GM13977 (cell line): ENCODE results near the gene COQ3.

Experiments
- DNase-seq: peaks from one replicate; pipeline ENCODE4 v3.0.0; 2012; ENCODE audit warnings: low spot score
- in situ Hi-C: fragments of 300-500 bp; cut with MboI; formaldehyde crosslinking; loops from one replicate; pipeline ENCODE4 v1.12.0; 2022; ENCODE audit warnings: low sequenced_read_pairs, low pct_unique_long_range_greater_than_20kb, mixed read lengths, inconsistent platforms; ENCODE audit not compliant: unreplicated experiment
- TF ChIP-seq, protein P1 (sequence below): IDR thresholded peaks from 2 replicates; pipeline ENCODE4 v1.5.1; 2012; ENCODE audit warnings: mild to moderate bottlenecking, control low read depth; ENCODE audit not compliant: insufficient read depth; ENCODE audit errors: extremely low read depth, missing control alignments

Gene COQ3

DNA sequence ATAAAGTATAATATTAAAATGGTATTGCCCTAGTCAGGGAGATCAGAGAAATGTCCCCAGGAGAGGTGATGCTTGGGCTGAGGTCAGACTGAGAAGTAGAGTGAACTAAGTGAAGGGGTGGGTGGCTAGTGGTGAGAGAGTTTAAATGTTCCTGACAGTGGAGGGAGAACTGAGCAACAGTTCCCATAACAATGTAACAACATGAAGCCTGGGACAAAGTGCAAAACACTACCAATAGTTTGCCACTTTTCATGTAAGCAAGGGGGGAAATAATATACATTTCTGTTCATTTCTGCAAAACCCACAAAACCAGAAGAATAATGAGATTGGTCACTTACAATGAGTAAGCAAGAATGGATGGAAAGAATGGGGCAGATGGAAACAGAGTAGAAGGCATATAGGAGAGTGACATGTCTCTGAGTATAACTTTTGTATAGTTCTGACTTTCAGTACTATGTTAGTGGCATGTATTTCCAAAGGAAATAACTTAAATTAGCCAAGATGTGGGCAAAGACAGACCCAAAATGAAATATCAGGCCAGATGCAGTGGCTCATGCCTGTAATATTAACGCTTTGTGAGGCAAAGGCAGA, 31.2 kb downstream of the COQ3 start:
- no peak for DNase-seq
- TF ChIP-seq, protein P1, sequence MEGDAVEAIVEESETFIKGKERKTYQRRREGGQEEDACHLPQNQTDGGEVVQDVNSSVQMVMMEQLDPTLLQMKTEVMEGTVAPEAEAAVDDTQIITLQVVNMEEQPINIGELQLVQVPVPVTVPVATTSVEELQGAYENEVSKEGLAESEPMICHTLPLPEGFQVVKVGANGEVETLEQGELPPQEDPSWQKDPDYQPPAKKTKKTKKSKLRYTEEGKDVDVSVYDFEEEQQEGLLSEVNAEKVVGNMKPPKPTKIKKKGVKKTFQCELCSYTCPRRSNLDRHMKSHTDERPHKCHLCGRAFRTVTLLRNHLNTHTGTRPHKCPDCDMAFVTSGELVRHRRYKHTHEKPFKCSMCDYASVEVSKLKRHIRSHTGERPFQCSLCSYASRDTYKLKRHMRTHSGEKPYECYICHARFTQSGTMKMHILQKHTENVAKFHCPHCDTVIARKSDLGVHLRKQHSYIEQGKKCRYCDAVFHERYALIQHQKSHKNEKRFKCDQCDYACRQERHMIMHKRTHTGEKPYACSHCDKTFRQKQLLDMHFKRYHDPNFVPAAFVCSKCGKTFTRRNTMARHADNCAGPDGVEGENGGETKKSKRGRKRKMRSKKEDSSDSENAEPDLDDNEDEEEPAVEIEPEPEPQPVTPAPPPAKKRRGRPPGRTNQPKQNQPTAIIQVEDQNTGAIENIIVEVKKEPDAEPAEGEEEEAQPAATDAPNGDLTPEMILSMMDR = no peak
- in situ Hi-C loops = no loop called here

DNA sequence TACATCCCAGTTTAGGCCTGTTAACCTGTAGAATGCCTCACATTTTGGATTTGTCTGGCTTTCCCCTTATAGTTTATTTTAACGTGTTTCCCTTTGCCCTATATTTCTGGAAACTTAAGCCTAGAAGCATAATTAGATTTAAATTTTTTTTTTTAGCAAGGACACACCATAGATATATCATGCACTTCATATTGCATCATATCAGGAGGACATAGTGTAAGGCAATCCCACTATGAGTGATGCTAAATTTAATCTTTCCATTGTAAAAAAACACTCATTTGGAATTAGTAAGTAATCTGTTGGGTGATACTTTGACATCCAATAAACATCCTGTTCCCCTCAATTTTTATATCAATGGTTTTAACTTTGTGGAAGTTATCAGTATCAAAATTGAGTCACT, 34.2 kb downstream of the COQ3 start:
- TF ChIP-seq, protein P1 = no peak
- in situ Hi-C loops = no loop called here
- DNase-seq = no peak

DNA sequence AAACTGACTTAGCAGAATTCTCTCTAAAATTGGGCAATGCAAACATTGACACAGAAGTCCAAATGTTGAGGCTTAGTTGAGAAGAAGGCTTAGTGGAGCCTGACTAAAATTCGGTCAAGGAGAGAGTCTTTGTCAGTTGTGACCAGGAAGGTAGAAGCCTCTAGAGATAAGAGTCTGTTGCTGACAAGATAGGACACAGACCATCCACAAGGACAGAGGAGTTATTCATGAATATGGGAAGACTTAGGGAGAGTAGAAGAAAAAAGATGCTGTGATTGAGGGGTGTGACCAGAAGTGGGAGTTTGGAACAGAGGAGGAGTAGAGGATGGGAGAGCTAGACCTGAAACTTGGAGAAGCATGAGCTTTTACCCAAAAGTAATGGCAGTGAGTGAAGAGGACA, 37.4 kb downstream of the COQ3 start:
- no peak for DNase-seq
- in situ Hi-C loops = no loop called here
- TF ChIP-seq, protein P1 = no peak

DNA sequence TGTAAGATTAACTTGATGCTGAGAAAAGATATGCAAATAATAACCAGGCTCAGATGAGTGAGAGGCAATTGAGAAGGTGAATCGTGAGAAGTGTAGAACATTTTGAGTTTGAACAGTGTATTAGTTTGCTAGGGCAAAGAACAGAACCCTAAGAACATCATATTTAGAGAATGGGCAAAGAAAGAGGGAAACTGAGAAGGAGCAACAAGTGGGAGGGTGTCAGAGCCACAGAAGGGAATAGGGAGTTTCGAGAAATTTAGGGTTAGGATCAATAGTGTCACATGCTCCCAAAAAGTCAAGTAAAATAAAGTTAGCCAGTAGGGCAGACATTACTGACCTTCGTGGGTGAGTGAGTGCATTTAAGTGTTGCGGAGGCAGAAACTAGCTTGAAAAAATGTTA, 39.0 kb downstream of the COQ3 start:
- TF ChIP-seq, protein P1 = no peak
- in situ Hi-C loops = no loop called here
- no peak for DNase-seq

DNA sequence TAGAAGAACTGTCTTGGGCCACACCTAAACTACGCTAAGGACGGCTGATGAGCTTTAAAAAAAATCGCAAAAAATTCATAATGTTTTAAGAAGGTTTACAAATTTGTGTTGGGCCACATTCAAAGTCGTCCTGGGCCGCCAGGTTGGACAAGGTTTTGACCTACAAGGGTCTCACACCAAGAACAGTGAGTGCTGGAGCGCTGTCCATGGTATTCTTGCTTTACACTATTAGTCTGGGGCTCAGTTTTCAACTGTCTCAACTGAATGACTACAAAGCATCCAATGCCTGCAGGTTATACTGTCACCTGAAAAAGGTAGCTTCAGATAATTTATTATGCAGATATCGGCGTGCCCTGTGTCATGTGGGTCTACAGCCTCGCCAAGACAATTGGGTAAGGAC, 40.9 kb downstream of the COQ3 start:
- TF ChIP-seq, protein P1 = no peak
- in situ Hi-C loops = no loop called here
- no peak for DNase-seq

DNA sequence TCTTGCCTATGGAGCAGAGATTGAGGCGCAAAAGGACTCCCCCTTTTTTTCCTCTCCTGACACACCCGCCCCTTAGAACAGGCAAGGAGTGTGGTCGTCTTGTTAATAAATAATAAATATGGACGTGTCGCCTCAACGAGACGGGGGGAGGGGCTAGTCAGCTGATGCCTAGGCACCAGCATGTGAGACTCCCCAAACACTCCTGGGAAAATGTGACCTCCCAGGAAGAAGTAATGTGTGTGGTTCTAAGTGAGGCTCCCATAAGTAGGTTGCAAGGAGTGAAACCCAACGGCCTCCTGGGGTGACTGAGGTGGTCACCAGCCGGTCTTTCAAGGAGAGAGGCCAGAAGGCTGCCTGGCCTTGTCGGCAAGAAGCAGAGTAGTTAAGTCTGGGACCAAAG, 43.4 kb downstream of the COQ3 start:
- TF ChIP-seq, protein P1 = no peak
- DNase-seq = no peak
- in situ Hi-C loops = no loop called here
